Amygdala (tissue), 56 donors: Measurements from ENCODE around the gene FCAMR.

Experiments
- DNase-seq, 56 donors: peaks; one replicate each; lab custom pipeline; 2025; lab: John Stamatoyannopoulos, UW

FCAMR gene

DNA sequence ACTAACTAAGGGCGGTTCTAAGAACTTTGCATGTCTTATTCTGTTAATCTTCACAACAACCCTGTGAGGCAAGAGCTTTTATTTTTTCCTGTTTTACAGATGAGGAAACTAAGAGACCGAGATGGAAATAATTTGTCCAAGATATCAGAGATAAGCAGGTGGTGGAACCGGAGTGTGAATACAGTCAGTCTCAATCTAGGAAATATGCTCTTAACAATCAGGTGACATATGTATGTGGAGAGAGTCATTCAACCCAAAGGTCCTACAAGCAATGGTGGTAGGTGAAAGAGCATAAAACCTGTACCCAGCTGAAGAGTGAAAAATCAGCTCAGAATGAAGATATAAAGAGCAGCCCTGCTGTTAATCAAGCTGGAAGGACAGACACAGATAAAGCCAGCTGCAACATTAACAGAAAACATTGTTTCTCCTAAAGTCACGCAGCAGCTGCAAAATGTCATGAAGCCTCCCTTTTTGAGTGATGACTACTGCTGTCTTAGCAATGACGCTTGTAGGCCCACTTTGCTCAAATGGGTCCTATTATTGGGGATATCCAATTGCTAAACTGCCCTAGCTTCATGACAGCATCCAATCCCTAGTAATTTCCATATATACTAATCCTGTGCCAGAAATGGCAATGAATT lies 30.5 kb upstream of the FCAMR start:
- no peak for DNase-seq

DNA sequence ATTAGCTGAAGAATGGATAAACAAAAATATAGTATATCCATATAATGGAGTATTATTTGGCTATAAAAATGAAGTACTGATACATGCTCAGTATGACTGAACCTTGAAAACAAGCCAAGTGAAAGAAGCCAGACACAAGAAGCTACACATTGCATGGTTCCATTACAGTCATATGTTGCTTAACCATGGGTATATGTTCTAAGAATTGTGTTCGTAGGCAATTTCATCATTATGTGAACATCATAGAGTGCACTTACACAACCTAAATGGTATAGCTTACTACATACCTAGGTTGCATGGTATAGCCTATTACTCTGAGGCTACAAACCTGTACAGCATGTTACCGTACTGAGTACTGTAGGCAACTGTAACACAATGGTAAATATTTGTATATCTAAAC lies 28.6 kb upstream of the FCAMR start:
- no peak for DNase-seq

DNA sequence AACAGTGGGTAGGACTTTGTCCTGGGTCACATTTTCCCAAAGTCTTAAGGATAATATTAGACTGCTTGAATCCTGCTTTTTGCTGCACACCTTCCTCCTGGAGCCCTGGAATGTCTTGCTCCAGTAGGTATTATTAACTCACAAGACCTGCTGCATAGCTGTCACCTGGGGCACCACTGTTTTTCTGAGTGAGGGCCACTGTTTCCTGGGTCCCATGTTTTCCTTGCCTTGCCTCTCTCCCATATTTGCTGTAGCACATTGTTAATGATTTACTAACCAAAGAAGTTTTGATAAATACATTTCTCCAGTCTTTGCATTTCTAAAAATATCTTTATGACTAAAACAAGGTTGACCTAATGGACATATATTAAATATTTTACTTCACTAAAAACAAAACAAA lies 22.5 kb upstream of the FCAMR start:
- DNase-seq: no peak

DNA sequence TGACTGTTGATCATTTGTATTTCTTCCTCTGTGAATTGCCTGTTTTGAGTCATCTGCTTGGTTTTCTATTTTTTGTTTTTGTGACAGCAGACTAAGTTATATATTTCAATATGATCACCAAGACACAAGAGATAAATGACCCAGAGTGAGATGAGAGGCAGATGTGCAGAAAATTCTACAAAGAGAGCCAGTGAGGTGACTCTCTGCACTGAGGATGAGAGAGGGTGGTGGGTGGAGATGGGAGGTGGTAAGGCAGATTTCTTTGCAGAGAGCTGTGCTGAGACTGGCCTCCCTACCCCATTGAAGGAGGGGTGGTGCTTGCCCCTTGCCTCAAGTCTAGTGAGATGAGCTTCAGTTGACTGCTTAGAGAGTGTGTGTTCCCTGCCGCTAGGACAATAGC lies 17.6 kb upstream of the FCAMR start:
- no peak for DNase-seq

DNA sequence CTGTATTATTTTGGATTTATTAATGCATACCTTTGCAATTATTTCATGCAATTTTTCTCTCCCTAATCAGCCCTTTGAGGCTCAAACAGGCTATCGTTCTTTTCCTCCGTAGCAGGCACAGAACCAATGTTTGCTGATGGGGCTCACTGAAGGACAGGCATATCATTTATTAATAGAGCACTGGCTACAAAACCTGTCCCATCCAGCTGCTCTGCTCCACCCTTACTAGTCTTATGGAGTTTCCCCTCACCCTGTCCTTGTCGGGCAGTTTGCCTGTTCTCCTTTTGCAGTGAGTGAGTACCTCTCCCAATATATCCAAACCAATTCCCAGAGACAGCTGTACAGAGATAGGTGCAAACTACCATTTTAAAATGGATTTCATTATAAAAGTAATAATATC lies 16.6 kb upstream of the FCAMR start:
- DNase-seq: no peak

DNA sequence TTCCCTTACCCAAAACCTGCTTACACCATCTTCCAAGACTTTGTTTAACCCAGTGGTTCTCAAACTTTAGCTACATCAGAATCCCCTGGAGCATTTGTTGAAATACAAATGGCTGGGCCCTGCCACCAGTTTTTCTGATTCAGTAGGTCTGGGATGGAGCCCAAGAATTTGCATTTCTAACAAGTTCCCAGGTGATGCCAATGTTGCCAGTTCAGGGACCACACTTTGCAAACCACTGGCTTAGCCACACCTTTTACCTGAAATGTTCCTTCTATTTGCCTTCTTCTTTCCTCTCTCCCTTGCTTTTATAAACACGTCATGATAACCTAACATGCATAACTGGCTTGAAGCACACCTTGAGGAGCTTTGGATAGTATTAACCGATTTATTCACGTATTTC lies 16.1 kb upstream of the FCAMR start:
- no peak for DNase-seq

DNA sequence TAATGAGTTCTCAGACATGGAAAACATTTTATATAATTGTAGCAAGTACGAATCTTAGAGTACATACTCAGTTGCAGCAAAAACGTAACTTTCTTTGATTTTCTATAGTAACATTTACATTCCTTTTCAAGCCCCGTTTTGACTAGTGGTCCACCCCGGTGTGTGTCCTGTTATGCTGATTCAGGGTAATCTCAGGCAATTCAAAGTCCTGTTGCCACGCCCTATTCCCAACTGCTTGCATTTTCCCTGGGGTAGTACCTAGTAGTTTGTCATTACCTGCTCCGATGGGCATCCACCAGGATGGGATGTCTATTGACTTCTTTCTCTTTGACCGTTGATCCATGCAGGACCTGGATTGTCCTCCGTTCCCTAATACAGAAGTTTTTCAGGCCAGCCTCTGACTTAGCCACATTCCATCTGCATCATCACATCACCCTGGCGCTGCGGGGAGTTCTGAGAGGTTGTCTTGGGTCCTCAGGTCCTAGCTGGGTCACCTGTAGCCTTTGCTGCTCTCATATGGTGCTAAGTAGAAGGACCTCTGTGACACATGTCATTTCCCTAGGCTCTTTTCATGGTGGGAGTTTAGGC lies 15.0 kb upstream of the FCAMR start:
- no peak for DNase-seq

DNA sequence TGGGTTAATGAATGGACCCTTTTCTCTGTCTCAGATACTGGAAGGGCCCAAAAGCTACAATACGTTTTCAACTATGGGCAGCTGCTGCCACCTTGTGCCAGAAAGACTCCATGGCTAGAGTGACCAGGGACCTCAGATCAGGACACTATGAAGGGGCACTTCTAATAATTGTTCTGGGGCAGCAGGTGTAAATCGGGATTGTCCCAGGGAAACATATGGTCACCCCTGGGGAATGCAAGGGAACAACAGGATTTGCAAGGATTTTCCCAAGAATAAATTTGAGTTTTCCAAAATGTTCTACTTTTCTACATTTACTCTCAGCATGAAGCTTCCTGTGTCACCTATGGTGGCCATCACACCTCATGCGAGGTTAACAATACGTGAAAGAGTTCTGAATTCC lies 12.0 kb upstream of the FCAMR start:
- DNase-seq: peak in 39 of 56 donors; percentile 1 to 79 (median 28)

DNA sequence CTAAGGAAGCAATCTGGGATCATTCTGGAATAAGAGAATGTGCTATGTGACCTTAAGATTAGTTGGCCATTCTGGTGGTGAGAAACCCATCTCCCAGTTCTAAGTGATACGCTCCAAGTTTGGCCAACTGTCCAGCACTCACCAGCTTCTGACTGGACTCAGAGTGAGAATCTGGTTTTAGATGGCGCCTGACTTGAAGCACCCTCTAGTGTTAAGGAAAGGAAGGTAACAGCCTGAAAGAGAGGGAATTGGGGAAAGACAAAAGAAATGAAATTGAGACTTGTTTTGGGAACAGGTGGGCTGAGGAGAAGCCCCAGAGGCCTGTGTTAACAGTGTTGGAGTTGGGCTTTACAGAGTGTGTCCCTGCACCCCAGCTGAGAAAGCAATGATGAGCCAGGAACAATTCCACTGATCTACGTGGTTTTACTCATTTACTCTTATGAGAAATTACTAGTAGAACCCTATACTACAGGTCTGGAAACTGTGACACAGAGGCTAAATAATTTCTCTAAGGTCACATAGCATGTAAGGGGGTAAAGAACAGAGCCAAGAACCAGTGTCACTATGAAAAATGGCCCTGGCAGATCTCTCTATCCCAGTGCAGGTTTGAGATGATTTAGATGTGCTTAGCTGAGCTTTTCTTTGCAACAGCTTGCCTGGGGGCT lies 9.3 kb upstream of the FCAMR start:
- DNase-seq: peak in 1 of 56 donors; percentile 2

DNA sequence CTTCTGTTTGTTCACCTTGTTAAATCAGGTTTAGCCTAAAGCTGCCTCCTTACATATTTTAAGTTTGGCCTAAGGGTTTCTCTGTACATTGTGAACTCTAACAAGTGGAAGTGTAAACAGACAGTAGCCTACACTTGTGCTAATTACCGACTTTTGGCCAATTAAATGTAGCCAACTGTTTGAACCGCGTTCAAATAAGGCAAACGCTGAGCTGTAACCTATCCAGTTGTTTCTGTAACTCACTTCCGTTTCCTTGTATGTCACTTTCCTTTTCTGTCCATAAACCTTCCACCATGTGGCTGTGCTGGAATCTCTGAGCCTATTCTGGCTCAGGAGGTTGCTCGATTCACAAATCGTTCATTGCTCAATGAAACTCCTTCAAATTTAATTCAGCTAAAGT lies 8.0 kb upstream of the FCAMR start:
- no peak for DNase-seq

DNA sequence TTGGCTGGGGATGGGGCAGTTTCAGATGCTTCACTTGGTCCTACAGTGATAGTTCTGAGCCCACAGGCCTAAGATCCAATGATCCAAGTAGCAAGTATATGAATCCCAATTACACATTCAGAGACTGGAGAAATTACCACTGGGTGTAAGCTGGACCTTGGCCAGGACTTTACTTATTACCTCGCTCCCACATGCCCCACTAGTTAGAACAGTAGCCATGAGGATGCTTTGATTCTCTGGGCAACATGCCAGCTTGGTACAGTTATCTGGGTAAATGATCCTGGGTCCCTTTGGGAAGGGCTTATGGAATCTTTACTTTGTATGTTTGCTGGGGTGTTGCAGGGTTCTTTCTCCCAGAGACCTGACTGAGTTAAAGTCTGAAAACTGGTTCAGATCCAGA lies 5.0 kb upstream of the FCAMR start:
- no peak for DNase-seq

DNA sequence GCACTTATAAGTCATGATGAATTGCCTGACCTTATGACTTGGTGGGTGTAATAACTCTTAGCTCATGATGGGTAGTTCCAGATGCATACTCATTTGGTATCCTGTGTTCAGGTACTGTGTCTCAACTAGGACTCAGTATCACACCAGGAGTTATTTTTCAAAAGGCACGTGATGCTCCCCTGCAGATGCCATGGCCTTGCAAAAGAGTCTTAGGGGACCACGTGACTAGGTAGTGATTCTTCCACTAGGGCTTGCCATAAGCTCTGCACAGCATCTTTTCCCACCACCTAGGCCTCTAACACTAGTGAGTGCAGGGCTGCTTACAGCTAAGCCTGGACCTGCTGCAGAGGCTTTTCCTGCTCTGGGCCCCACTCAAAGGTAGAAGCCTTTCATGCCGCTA lies 3.9 kb upstream of the FCAMR start:
- no peak for DNase-seq

DNA sequence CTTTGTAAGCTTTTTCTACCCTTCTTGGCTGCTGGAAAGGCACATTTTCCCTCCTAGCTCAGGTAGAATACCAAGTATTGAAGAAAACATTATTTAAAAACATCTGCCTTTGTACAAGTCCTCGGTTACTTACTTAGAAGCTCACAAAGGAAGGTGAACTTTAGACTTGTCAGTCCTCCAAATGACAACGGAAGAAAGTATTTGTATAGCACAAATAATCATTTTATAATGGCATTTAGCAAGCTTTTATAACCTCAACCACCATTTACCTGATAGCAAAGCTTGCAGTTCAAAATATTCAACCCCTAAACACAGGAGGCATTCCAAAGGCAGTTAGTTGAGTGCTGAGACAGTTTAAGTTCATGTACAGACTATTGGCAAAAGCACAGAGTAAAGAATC lies 2.5 kb upstream of the FCAMR start:
- DNase-seq: no peak

DNA sequence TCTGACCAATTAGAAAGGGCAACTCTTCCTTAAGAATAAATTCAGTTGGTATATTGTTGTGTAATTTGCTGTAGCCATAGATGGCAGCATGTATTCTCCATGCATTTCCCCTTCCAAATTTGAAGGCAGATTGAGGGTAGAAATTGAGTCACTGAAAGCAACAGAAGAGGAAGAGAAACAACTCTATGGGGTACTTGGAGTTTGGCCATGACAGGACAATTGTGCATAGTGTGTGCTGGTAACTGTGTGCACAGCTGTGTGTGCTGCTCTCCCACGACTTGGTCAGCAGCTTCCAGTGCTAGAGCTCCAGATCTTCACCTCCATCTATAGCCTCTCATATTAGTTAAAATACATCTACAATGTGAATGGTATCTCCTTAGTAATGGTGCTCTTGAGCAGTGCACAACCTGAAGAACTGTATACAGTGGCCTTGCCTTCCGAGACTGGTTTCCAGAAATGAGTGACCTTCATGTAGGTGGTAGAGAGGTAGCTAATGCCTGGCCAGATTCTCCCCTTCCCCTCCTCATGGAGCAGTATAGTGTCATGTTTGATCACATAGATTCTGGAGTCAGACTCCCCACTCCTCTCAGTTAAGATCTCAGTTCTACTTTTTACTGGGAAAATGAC lies 882 bp upstream of the FCAMR start:
- no peak for DNase-seq

DNA sequence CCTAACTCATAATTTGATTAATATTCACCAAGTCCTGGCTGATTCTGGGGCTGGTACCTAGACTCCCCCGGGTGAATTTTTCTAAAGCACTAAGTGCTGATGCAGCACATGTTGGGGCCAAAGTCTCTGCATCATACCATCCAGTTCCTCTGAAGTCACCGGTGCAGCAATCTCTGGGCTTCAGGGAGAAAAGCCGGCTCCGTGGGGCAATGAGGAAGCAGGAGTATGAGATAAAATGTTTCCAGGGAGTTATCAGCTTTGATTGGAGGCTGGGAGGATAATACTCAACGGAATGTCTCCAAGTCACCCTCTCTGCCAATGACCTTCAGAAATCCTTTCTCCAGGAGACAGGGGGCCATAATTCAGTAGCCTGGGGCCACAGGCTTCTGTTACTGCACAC lies 1.2 kb downstream of the FCAMR start:
- DNase-seq: no peak

DNA sequence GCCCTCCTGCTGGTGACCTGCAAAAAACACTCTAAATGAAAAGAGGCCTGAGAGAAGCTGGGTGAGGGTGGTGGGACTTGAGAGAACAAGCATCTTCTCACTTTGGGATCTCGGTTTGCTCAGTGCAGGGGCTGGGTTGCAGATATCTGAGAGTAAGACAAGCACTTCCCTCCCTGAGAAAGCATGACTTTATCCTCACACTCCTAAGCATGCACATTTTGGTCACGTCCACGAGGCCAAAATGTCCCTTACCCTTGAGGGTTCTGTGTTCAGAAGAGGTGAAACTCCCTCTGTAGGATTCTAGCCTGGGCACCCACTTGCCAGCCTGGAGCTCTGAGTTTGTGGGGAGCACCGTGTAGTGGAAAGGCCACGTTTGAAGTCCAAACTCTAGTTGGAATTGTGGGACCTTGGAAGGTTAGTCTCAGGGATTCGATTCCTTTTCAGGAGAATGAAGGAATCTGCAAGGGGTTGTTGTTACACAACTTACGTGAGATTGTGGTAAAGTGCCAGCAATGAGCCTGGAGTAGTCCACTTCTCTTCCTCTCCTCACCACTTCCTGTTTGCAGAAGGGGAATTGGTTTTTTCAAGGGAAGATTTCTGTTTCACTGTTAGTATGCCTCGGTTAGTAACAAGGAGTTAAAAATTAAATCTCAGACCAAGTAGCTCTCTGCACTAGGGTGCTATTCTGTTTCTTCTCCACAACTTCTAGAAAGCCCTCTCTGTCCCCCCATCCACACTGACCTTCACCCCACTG lies 3.0 kb downstream of the FCAMR start:
- DNase-seq: peak in 1 of 56 donors; percentile 25

DNA sequence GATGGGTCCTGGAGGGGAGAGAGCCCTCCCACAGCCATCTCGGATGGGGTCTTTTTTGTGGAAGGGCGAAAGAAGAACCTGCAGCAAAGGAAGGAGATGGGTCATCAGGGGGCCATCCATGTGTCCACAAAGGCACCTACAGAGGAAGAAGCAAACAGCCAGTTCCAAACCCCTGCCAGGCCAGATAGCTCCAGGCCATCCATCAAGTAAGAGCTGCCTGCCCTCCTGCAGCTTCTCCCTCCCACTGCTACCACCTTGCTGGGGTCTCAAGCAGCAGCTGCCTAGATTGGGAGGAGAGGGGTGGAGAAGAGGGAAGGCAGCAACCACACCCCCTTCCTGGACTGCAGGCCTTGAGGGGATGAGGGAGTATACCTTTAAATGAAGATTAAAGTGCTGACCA lies 4.5 kb downstream of the FCAMR start:
- DNase-seq: no peak

DNA sequence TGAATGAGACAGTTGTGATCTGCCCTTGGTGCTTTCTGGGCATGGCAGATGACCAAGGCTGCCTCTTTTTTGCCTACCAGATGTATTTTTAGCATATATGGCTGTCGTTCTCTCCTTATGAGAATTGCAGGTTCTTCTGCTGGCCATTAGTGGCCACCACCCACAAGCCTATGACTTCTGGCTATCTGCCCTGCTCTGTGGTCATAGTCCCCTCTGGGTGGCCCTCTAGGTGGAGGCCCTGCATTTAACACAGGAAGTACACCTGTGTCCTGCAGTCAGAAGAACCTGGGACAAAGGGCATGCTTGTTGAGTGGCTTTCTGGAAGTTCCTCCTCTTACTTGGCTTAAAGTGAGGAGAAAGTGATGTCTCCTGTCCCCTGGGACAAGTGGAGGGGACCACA lies 6.5 kb downstream of the FCAMR start:
- DNase-seq: no peak

DNA sequence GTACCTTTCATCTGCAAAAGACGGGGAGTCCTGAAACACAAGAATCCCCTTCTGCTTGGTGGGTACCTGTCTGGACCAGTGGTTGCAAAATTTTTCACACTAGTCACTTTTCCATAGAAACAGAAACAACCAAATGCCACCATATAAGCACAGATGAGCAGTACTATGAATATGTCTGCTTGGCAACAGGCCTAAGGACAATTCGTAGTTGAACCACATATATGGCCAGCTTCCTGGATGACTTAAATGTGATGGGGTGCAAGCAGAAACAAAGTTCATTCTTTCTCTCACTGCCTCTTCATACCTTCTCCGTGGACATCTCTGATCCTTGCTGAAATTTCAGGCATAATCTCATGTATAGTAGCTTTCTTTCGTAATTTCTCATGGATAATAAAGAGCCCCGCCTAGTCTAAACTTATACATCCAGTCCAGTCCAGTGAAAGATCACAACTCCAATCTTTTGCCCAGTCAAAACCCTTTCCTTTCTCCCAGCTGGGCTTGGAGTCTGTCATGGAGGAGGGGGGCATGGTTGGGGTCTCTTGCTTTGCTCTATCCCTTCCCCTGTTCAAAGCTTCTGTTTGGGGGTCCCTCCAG lies 7.0 kb downstream of the FCAMR start:
- no peak for DNase-seq

DNA sequence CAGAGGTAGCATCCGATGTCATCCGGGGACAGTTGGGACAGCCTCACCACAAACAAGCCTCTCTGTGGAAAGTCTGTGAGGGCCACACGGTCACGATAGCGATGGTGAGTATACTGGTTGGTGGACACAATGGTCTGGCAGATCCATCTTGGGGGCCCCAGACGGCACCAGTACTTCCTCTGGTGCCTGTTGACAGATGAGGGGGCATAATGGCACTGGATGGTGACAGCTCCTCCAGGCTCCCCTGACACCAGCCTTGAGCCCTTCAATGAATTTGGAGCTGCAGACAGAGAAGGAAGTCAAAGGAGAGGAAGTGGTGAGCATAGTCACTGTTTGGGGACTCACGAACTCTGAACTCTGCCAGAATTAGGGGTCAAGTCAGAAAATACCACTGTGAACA lies 8.0 kb downstream of the FCAMR start:
- DNase-seq: no peak

DNA sequence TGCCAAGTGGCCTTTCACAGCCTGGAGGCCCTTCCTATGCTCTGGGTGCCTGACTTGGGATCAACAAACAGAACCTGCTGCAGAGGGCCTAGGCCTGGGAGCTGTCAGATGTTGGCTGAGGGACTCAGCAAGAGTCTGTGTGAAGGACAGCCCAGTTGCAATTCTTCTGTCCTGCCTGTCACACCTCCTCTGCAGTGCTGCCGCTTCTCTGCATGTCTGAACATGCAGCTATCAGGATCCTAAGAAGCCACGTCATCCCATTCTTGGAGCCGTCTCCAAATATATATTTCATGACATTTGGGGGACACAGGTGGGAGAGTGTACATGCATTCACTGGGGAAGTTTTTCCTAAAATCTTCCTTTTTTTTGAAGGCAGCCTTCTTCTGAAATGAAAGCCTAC lies 8.6 kb downstream of the FCAMR start:
- no peak for DNase-seq
